Measurements from ENCODE around the gene TNC.

DNA sequence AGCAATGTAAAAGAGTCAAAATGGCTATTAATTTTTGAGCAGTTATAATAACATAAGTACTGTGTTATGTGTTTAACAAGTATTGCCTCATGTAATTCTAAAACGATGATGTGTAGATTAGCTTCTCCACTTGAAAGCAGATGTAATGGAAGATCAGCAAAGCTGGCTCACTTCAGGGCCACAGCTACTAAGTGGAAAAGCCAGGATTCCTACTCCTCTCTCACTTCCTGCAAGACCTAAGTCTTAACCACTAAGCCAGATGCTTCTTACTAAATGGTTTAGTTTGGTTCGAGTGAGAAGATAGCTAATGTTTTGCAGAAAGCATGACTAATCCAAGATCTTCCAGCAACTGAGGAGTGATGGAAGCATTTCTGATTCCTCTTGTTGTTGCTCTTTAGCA is 15.7 kb upstream of the TNC start:
- TF ChIP-seq POLR2A (IDR thresholded peaks at IDR 0.05; ENCODE audit: extremely low read depth, insufficient read length) (no peak), MYC (IDR thresholded peaks at IDR 0.05; ENCODE audit: low read depth, low read length) (no peak)
- TF ChIP-seq, protein P1, sequence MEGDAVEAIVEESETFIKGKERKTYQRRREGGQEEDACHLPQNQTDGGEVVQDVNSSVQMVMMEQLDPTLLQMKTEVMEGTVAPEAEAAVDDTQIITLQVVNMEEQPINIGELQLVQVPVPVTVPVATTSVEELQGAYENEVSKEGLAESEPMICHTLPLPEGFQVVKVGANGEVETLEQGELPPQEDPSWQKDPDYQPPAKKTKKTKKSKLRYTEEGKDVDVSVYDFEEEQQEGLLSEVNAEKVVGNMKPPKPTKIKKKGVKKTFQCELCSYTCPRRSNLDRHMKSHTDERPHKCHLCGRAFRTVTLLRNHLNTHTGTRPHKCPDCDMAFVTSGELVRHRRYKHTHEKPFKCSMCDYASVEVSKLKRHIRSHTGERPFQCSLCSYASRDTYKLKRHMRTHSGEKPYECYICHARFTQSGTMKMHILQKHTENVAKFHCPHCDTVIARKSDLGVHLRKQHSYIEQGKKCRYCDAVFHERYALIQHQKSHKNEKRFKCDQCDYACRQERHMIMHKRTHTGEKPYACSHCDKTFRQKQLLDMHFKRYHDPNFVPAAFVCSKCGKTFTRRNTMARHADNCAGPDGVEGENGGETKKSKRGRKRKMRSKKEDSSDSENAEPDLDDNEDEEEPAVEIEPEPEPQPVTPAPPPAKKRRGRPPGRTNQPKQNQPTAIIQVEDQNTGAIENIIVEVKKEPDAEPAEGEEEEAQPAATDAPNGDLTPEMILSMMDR (IDR thresholded peaks at IDR 0.05; ENCODE audit: low read depth, low read length), result no peak
